ENCODE measurements around the gene STK32C. TPM values are rescaled to one million over a fixed set of nuclear protein-coding genes. Genes with fewer than 3 reads are reported as not detected.

STK32C gene
- total RNA-seq, 2 donors from 2014 or later = 8.4 to 9.9 TPM

DNA sequence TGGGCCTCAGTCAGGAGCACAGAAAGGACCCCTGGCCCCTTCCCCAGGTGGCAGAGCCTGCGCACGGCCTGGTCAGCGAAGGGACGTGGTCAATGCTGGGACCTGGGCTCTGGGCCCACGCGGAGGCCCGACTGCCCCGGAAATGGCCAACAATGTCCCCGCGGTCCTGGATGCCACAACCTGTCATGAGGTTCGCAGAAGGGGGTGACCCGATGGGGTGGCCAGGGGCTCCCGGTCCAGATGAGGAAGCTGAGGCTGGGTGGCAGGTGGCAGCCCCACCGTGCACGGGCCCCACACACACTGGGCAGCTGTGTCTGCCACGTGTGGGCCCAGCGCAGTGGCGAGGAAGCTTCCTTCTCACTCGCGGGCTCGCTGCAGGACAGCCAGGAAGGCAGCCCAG, 71.6 kb downstream of the STK32C start:
- Mint-ChIP-seq H3K9me3 (no peaks in the 10 kb centered on the region), H3K4me3 (no peak overlapping the region), H3K4me1 (no peaks in the 10 kb centered on the region), H3K27me3 (ENCODE audit: insufficient read depth) (no peaks in the 10 kb centered on the region), H3K27ac (no peak overlapping the region), H3K36me3 (ENCODE audit: low read depth) (no peaks in the 10 kb centered on the region)
- TF ChIP-seq, protein P1, sequence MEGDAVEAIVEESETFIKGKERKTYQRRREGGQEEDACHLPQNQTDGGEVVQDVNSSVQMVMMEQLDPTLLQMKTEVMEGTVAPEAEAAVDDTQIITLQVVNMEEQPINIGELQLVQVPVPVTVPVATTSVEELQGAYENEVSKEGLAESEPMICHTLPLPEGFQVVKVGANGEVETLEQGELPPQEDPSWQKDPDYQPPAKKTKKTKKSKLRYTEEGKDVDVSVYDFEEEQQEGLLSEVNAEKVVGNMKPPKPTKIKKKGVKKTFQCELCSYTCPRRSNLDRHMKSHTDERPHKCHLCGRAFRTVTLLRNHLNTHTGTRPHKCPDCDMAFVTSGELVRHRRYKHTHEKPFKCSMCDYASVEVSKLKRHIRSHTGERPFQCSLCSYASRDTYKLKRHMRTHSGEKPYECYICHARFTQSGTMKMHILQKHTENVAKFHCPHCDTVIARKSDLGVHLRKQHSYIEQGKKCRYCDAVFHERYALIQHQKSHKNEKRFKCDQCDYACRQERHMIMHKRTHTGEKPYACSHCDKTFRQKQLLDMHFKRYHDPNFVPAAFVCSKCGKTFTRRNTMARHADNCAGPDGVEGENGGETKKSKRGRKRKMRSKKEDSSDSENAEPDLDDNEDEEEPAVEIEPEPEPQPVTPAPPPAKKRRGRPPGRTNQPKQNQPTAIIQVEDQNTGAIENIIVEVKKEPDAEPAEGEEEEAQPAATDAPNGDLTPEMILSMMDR (conservative IDR thresholded peaks at IDR 0.05) = no peak
- DNase-seq = no peak
- H3K27me3 ChIP-seq (ENCODE audit: control insufficient read depth, insufficient read depth, low read length, poor library complexity, severe bottlenecking) = no peaks in the 10 kb centered on the region
- no peaks in the 10 kb centered on the region for H3K36me3 ChIP-seq (ENCODE audit: control insufficient read depth, insufficient read depth, low read length)
- H3K27ac ChIP-seq (ENCODE audit: low read depth, low read length) = no peak overlapping the region
- no peak overlapping the region for H3K4me3 ChIP-seq (ENCODE audit: low read length)
- no peak overlapping the region for H3K9ac ChIP-seq (ENCODE audit: extremely low read depth, low read length, poor library complexity, severe bottlenecking)
- no peaks in the 10 kb centered on the region for H3K9me3 ChIP-seq (ENCODE audit: control insufficient read depth, low read length)
- no peaks in the 10 kb centered on the region for H3K4me1 ChIP-seq (ENCODE audit: control insufficient read depth, insufficient read depth, low read length)
- 93 to 100% methylated on average over 10 to 21 of the region's 21 CpGs for WGBS, 2 experiments (ENCODE audit: insufficient coverage in 1 of 2, insufficient read length in 1 of 2)

DNA sequence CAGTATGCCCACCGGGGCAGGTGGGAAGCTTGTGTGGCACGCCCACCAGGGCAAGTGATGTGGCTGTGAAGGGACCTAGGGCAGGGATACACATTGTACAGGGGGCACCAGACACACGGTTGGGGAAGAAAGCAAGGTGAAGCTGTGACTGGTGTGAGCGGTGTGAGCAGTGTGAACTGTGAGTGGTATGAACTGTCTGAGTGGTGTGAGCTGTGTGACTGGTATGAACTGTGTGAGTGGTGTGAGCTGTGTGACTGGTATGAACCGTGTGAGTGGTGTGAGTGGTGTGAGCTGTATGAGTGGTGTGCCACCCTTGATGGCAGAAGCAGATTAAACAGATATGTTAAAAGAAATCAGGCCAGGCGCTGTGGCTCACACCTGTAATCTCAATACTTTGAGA, 72.9 kb downstream of the STK32C start:
- Histone ChIP-seq H3K9me3 (ENCODE audit: control insufficient read depth, low read length) (no peaks in the 10 kb centered on the region), H3K4me3 (ENCODE audit: low read length) (no peak overlapping the region), H3K27ac (ENCODE audit: low read depth, low read length) (no peak overlapping the region), H3K27me3 (ENCODE audit: control insufficient read depth, insufficient read depth, low read length, poor library complexity, severe bottlenecking) (no peaks in the 10 kb centered on the region), H3K36me3 (ENCODE audit: control insufficient read depth, insufficient read depth, low read length) (no peaks in the 10 kb centered on the region), H3K9ac (ENCODE audit: extremely low read depth, low read length, poor library complexity, severe bottlenecking) (no peak overlapping the region), H3K4me1 (ENCODE audit: control insufficient read depth, insufficient read depth, low read length) (no peaks in the 10 kb centered on the region)
- Mint-ChIP-seq H3K36me3 (ENCODE audit: low read depth) (no peaks in the 10 kb centered on the region), H3K9me3 (no peaks in the 10 kb centered on the region), H3K4me3 (no peak overlapping the region), H3K27me3 (ENCODE audit: insufficient read depth) (no peaks in the 10 kb centered on the region), H3K27ac (no peak overlapping the region), H3K4me1 (peaks cover under 1% of the 10 kb centered on the region)
- TF ChIP-seq, protein P1 (conservative IDR thresholded peaks at IDR 0.05) = no peak
- 91 to 94% methylated on average over 6 of the region's 6 CpGs for WGBS, 2 experiments (ENCODE audit: insufficient coverage in 1 of 2, insufficient read length in 1 of 2)
- DNase-seq = no peak

DNA sequence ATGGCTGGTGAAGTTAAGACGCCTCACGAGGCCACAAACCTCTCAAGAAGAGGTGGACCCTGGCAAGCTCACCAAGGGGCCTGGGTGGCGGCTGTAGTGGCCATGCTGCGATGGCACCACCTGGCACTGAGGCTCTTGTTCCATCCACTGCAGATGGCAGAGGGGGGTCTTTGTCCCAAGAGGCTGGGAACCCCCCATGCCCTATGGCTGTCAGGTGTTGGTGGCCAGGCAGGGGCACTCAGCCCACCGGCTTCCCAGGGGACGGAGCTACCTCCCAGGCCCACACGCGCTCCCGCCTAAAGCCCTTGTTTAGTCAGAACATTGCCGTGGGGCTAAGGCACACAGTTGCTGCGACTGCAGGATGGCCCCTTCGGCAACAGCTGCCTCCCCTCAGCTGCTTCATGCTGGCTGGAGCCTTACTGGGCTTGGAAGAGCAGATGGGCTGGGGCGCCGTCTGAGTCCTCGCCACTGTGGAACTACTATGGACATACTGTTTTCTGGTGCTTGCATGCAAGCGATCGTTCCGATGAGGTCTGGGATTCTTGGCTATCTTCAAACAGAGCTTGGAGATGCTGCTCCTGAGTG, 74.2 kb downstream of the STK32C start:
- no peaks in the 10 kb centered on the region for H3K36me3 Mint-ChIP-seq (ENCODE audit: low read depth)
- no peaks in the 10 kb centered on the region for H3K9me3 ChIP-seq (ENCODE audit: control insufficient read depth, low read length)
- H3K4me1 ChIP-seq (ENCODE audit: control insufficient read depth, insufficient read depth, low read length) = no peaks in the 10 kb centered on the region
- no peak overlapping the region for H3K27ac Mint-ChIP-seq
- H3K27me3 ChIP-seq (ENCODE audit: control insufficient read depth, insufficient read depth, low read length, poor library complexity, severe bottlenecking) = no peaks in the 10 kb centered on the region
- no peak for DNase-seq
- WGBS, 2 experiments (ENCODE audit: insufficient coverage in 1 of 2, insufficient read length in 1 of 2) = 87 to 89% methylated on average over 11 to 18 of the region's 18 CpGs
- no peaks in the 10 kb centered on the region for H3K36me3 ChIP-seq (ENCODE audit: control insufficient read depth, insufficient read depth, low read length)
- no peak overlapping the region for H3K9ac ChIP-seq (ENCODE audit: extremely low read depth, low read length, poor library complexity, severe bottlenecking)
- no peak overlapping the region for H3K27ac ChIP-seq (ENCODE audit: low read depth, low read length)
- no peak overlapping the region for H3K4me3 Mint-ChIP-seq
- TF ChIP-seq, protein P1 (conservative IDR thresholded peaks at IDR 0.05) = no peak
- H3K4me3 ChIP-seq (ENCODE audit: low read length) = no peak overlapping the region
- no peaks in the 10 kb centered on the region for H3K27me3 Mint-ChIP-seq (ENCODE audit: insufficient read depth)
- peaks cover 3% of the 10 kb centered on the region for H3K4me1 Mint-ChIP-seq
- no peaks in the 10 kb centered on the region for H3K9me3 Mint-ChIP-seq

Data from endodermal cell (in vitro differentiated cells).